ENCODE measurements around the gene KAT6B. TPM values are rescaled to one million over a fixed set of nuclear protein-coding genes. Genes with fewer than 3 reads are reported as not detected.

The KAT6B gene
- total RNA-seq, 2 donors from 2014 or later, result 28.0 to 97.8 TPM

DNA sequence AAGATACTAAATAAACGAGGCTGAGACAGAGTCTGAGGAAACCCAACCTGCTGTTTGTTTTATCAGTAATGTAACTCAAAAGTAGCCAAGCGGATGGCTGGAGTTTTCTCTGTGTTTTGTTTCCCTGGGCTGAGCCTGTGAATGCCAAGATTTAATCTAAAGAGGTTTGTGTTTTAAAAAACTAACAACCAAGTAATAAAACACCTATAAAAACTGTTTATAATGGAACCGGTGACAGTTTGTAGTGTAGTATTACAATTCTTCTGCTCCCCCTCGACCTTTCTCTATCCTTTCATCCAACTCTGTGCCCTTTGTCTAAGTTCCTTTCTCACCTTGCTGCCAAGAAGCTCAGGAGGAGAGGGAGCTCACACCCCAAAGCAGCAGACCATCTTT lies 2.6 kb upstream of the KAT6B start:
- Histone ChIP-seq H3K27me3 (replicated peaks; ENCODE audit: insufficient read depth) (no peaks in the 10 kb centered on the region), H3K27ac (peak overlapping the region; percentile 77 to 81), H3K9me3 (no peaks in the 10 kb centered on the region), H3K4me3 (no peak overlapping the region), H3K4me1 (replicated peaks) (peaks cover 16% of the 10 kb centered on the region), H3K36me3 (no peaks in the 10 kb centered on the region)
- peak; percentile 60 for DNase-seq (ENCODE audit: low spot score)
- intact Hi-C loops (cut with DNase I), result loop anchor here (5.0 kb wide), 1 partner anchor 199 kb away; no protein-coding TSS in a partner anchor
- WGBS, result 10% methylated on average over 4 of the region's 4 CpGs
- peak; percentile 66 for TF ChIP-seq POLR2AphosphoS5 (IDR thresholded peaks at IDR 0.05)
- TF ChIP-seq, protein P1, sequence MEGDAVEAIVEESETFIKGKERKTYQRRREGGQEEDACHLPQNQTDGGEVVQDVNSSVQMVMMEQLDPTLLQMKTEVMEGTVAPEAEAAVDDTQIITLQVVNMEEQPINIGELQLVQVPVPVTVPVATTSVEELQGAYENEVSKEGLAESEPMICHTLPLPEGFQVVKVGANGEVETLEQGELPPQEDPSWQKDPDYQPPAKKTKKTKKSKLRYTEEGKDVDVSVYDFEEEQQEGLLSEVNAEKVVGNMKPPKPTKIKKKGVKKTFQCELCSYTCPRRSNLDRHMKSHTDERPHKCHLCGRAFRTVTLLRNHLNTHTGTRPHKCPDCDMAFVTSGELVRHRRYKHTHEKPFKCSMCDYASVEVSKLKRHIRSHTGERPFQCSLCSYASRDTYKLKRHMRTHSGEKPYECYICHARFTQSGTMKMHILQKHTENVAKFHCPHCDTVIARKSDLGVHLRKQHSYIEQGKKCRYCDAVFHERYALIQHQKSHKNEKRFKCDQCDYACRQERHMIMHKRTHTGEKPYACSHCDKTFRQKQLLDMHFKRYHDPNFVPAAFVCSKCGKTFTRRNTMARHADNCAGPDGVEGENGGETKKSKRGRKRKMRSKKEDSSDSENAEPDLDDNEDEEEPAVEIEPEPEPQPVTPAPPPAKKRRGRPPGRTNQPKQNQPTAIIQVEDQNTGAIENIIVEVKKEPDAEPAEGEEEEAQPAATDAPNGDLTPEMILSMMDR (IDR thresholded peaks at IDR 0.05), result no peak
- no peak for TF ChIP-seq POLR2A (IDR thresholded peaks at IDR 0.05)

DNA sequence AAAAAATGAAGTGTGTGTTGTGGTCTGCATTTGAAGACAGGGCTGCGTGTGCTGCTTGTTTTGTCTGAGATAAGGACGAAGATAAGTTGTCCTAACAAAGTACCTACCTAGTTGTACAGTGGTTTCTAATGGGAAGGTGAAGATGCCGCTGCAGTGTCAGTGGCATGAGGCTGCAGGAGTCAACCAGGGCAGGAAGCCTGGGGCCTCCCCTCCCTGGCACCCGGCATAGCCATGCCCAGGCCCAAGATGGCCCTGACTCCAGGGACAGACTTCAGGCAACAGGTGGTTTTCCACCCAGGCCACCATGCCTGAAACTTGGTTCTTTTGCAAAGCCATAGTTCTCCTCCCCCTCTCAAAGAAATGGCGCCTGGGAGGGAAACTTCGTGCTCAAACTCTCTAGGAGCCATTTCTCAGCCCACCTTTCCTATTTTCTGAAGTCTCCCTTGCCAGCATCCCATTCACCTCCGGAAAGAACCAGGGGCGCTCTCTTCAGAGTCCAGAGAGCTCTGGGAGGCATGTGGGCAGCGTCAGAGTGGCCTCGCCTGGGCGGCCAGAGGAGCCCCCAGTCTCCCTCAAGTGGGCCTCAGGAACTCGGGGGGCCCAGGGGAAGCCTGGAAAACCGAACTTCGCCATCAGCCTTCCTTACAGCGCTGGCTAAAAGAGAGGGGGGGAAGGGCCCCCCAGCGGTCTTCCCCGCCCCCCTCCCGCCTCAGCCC lies 2.1 kb upstream of the KAT6B start:
- TF ChIP-seq, protein P1 (IDR thresholded peaks at IDR 0.05), result no peak
- no peak for TF ChIP-seq POLR2A (IDR thresholded peaks at IDR 0.05)
- TF ChIP-seq POLR2AphosphoS5 (IDR thresholded peaks at IDR 0.05), result no peak
- Histone ChIP-seq H3K36me3 (no peaks in the 10 kb centered on the region), H3K4me1 (replicated peaks) (peaks cover 16% of the 10 kb centered on the region), H3K27me3 (replicated peaks; ENCODE audit: insufficient read depth) (no peaks in the 10 kb centered on the region), H3K4me3 (peak overlapping the region; percentile 60 to 86), H3K9me3 (no peaks in the 10 kb centered on the region), H3K27ac (peak overlapping the region; percentile 77 to 81)
- DNase-seq (ENCODE audit: low spot score), result peak; percentile 13
- 18% methylated on average over 18 of the region's 18 CpGs for WGBS
- intact Hi-C loops (cut with DNase I), result loop anchor here (5.0 kb wide), 1 partner anchor 198 kb away; no protein-coding TSS in a partner anchor

DNA sequence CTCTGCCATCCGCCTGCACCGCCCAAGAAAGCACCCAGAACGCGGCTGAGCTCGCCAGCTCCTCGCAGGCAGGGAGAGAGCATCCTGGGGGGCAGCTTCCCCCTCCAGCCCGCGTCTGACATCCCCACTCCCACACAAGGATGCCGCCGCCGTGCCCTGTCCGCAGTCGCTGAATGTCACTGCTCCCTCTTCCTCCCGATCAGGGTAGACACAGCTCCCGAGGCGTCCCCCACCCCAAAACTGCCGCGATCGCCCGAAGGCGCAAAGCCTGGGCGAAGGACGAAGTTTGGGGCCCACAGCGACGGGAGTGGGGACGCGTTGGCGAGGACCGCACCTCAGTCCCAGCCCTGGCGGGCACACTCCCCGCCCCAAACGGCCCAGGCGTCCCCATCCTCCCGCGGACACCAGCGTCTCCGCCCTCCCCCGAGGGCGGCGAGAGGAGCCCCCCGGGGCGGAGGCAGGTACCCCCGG lies 1.5 kb upstream of the KAT6B start:
- Histone ChIP-seq H3K27me3 (replicated peaks; ENCODE audit: insufficient read depth) (no peaks in the 10 kb centered on the region), H3K9me3 (no peaks in the 10 kb centered on the region), H3K27ac (peak overlapping the region; percentile 77 to 81), H3K4me1 (replicated peaks) (peaks cover 16% of the 10 kb centered on the region), H3K36me3 (no peaks in the 10 kb centered on the region), H3K4me3 (peak overlapping the region; percentile 60 to 86)
- DNase-seq (ENCODE audit: low spot score), result peak; percentile 12
- no peak for TF ChIP-seq POLR2A (IDR thresholded peaks at IDR 0.05)
- TF ChIP-seq, protein P1 (IDR thresholded peaks at IDR 0.05), result no peak
- TF ChIP-seq POLR2AphosphoS5 (IDR thresholded peaks at IDR 0.05), result no peak
- intact Hi-C loops (cut with DNase I), result loop anchor here (5.0 kb wide), 3 partner anchors 107 to 287 kb away; partner anchors contain the start of gene SAMD8
- 0% methylated on average over 3 of the region's 43 CpGs for WGBS

DNA sequence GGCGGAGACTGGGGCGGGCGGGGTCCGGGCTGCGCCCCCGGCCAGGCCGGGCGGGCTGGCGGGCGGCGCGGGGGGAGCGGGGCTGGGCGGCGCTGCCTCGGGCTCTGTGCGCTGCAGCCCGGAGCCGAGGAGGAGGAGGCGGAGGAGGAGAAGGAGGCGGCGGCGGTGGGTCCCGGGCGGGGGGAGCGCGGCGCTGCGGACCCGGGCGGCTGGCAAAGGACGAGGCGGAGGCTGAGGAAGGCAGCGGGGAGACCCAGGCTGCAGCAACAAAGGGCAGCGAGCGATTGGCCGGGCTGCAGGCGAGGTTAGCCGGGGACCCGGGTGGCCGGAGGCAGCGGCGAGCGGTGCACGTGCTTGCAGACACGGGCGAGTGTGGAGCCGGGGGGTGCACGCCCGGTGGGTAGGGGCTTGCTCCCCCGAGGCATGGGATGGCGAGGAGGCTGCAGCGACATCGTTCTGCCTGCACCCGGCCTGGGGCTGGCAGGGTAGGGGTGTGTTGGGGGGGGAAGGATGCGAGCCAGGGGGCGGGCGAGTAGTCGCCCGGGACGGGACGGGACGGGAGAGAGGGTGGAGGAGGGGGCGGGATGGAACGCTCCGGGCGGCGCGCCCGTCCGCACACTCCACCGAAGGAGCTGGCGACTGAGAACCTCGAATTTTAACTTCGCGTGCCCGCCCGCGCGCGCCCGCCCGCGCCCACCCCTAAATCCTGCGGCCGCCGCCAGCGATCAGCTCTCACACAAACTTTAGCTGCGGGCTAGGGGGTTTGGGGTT lies 844 bp upstream of the KAT6B start:
- no peaks in the 10 kb centered on the region for H3K36me3 ChIP-seq
- intact Hi-C loops (cut with DNase I), result loop anchor here (5.0 kb wide), 2 partner anchors 107 to 287 kb away; partner anchors contain the start of gene SAMD8
- peak overlapping the region; percentile 77 to 81 for H3K27ac ChIP-seq
- no peak for DNase-seq (ENCODE audit: low spot score)
- under 1% methylated on average over 36 of the region's 89 CpGs for WGBS
- no peaks in the 10 kb centered on the region for H3K9me3 ChIP-seq
- peaks cover 16% of the 10 kb centered on the region for H3K4me1 ChIP-seq (replicated peaks)
- H3K4me3 ChIP-seq, result peak overlapping the region; percentile 60 to 86
- TF ChIP-seq POLR2AphosphoS5 (IDR thresholded peaks at IDR 0.05), result no peak
- TF ChIP-seq, protein P1 (IDR thresholded peaks at IDR 0.05), result peak in 1 of 4 experiments; percentile 2
- TF ChIP-seq POLR2A (IDR thresholded peaks at IDR 0.05), result peak; percentile 44
- H3K27me3 ChIP-seq (replicated peaks; ENCODE audit: insufficient read depth), result no peaks in the 10 kb centered on the region

Measured in prostate gland (tissue), 2 donors.